H1 (cell line): ENCODE data around the gene DUSP1. TPM values are rescaled to one million over a fixed set of nuclear protein-coding genes. Genes with fewer than 3 reads are reported as not detected.

Source experiments
- BACH1 ChIP-seq: IDR thresholded peaks from 2 replicates; pipeline ENCODE4 v1.6.1; 2012; ENCODE audit warnings: low read length, improper control_type of control experiment
- KDM1A ChIP-seq: fragments of 200-600, 300-600 bp; sonication (generic); IDR thresholded peaks from 2 replicates; pipeline ENCODE4 v1.7.1; 2016; ENCODE audit warnings: mild to moderate bottlenecking, low read length, borderline replicate concordance
- KDM5A ChIP-seq: fragments of 200-600 bp; IDR thresholded peaks from 2 replicates; pipeline ENCODE4 v1.7.1; 2012; ENCODE audit warnings: mild to moderate bottlenecking, low read length, inconsistent platforms, mixed read lengths
- NANOG ChIP-seq: IDR thresholded peaks from 2 replicates; pipeline ENCODE4 v1.6.1; 2011; ENCODE audit warnings: low read length, low read depth, mild to moderate bottlenecking, inconsistent platforms; ENCODE audit not compliant: insufficient read depth, poor library complexity, severe bottlenecking
- SRF ChIP-seq: IDR thresholded peaks from 2 replicates; pipeline ENCODE4 v1.6.1; 2011; ENCODE audit warnings: mild to moderate bottlenecking, low read depth, low read length, moderate library complexity
- TBP ChIP-seq: IDR thresholded peaks from 2 replicates; pipeline ENCODE4 v1.6.1; 2011; ENCODE audit warnings: low read depth, low read length, improper control_type of control experiment
- TCF12 ChIP-seq: IDR thresholded peaks from 2 replicates; pipeline ENCODE4 v1.6.1; 2011; ENCODE audit warnings: low read depth, mild to moderate bottlenecking, low read length
- TEAD4 ChIP-seq: IDR thresholded peaks from 2 replicates; pipeline ENCODE4 v1.6.1; 2012; ENCODE audit warnings: low read depth, low read length, inconsistent platforms, mixed read lengths
- ZNF274 ChIP-seq: IDR thresholded peaks from 2 replicates; pipeline ENCODE4 v1.7.0; 2012; ENCODE audit warnings: low read length, borderline replicate concordance; ENCODE audit errors: extremely low read depth
- polyA plus RNA-seq, 7 experiments: library from polyadenylated mRNA; depleted of rRNA in 3 of 7; stranded (reverse) in 5 of 7; unstranded in 2 of 7; fragments of >200 nt in 5 of 7; fragments of 200-250 nt in 2 of 7; gene quantifications; 1 replicate in 5 of 7; 2 replicates in 1 of 7; 4 replicates in 1 of 7; pipeline versions ENCODE4 v1.2.1 to v1.2.3, GENCODE V29; 2011 to 2013; ENCODE audit warnings: missing spikeins in 2 of 7, mixed read lengths in 2 of 7
- total RNA-seq: library from RNA; stranded (reverse); fragmentation: NEBNext Ultra II Directional; extraction: Animal tissue kit (Norgen Biotek cat#: 25700); gene quantifications from 2 replicates; pipeline ENCODE4 v1.2.1, GENCODE V29; 2021
- TF ChIP-seq, protein P1 (sequence below): IDR thresholded peaks from 2 replicates; pipeline ENCODE4 v1.6.1; 2012; ENCODE audit warnings: inconsistent platforms

DUSP1 gene
- total and polyA plus RNA-seq, 2 of the 8 experiments (the other 6 are each of a cell fraction or from before 2014, with no cell fraction given): 6.5 to 11.7 TPM

DNA sequence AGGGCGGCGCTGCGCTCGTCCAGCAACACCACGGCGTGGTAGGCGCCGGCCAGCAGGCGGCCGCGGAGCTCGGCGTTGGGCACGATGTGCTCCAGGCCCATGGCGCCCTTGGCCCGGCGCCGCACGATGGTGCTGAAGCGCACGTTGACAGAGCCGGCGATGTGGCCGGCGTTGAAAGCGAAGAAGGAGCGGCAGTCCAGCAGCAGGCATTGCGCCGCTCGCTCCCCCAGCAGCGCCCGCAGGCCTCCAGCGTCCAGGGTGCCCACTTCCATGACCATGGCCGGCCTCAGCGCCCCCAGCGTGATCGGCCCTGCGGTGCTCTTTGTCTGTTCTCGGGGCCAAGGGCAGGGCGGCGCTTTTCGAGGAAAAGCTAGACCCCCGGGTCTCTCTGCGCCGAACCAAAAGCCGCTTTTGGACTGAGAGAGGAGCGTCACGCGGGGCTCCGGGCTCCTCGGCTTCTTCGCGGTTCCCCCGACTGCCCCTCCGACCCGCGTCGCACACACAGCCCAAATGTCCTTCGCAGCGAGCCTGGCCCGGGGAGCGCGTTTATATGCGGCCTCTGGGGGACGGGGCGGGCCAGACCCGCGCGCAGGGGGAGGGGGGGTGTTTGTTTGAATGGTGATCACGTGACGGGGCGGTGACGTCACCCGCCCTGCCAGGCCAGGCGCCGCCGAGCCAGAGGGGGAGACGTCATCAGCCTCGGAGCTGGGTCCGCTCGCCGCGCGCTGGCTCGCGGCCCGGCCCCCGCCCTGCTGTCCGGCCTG is at the start of gene DUSP1 (continued):
- no peak for TF ChIP-seq KDM1A
- no peak for TF ChIP-seq SRF
- TF ChIP-seq TEAD4: no peak
- no peak for TF ChIP-seq NANOG
- peak; percentile 94 for TF ChIP-seq TBP
- TF ChIP-seq TCF12: no peak
- TF ChIP-seq KDM5A: no peak
- TF ChIP-seq BACH1: no peak
- TF ChIP-seq, protein P1, sequence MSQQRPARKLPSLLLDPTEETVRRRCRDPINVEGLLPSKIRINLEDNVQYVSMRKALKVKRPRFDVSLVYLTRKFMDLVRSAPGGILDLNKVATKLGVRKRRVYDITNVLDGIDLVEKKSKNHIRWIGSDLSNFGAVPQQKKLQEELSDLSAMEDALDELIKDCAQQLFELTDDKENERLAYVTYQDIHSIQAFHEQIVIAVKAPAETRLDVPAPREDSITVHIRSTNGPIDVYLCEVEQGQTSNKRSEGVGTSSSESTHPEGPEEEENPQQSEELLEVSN: peak; percentile 78
- no peak for TF ChIP-seq ZNF274
